SU-DHL-6 (cell line): ENCODE results near the gene LPCAT3.

Experiments used
- H2AFZ ChIP-seq: fragments of 200-600 bp; sonication (generic); 2 replicates; pipeline ENCODE4 v1.6.1; 2014; ENCODE audit warnings: low read depth, mild to moderate bottlenecking, moderate library complexity, mixed read lengths, antibody characterized with exemption, low read length; ENCODE audit not compliant: severe bottlenecking
- H3F3A ChIP-seq: fragments of 200-600 bp; shearing (Covaris generic); 2 replicates; pipeline ENCODE4 v1.6.0; 2016; ENCODE audit warnings: antibody characterized with exemption, mild to moderate bottlenecking; ENCODE audit not compliant: insufficient read depth
- H3K27ac ChIP-seq: fragments of 200-600 bp; sonication (generic); 2 replicates; pipeline ENCODE4 v1.5.1; 2016; ENCODE audit warnings: low read depth, mild to moderate bottlenecking, low read length, moderate library complexity, mixed read lengths
- H3K27me3 ChIP-seq: fragments of 200-600 bp; sonication (generic), shearing (Covaris generic); 2 replicates; pipeline ENCODE4 v1.6.0; 2014; ENCODE audit warnings: mild to moderate bottlenecking, low read length
- H3K36me3 ChIP-seq: fragments of 200-600 bp; sonication (generic); 2 replicates; pipeline ENCODE4 v1.6.1; 2014; ENCODE audit warnings: mild to moderate bottlenecking, low read length, mixed read lengths
- H3K4me2 ChIP-seq: fragments of 300-600, 200-600 bp; shearing (Covaris generic), sonication (generic); 2 replicates; pipeline ENCODE4 v1.6.0; 2014; ENCODE audit warnings: low read length, low read depth, mild to moderate bottlenecking; ENCODE audit not compliant: poor library complexity, severe bottlenecking
- H3K4me3 ChIP-seq: fragments of 200-600 bp; sonication (generic); 2 replicates; pipeline ENCODE4 v1.5.1; 2014; ENCODE audit warnings: antibody characterized with exemption, low read length, mild to moderate bottlenecking, mixed read lengths; ENCODE audit not compliant: insufficient read depth, poor library complexity, severe bottlenecking
- H3K79me2 ChIP-seq: fragments of 200-600 bp; sonication (generic); 2 replicates; pipeline ENCODE4 v1.6.1; 2014; ENCODE audit warnings: mild to moderate bottlenecking, low read length, moderate library complexity; ENCODE audit not compliant: insufficient read depth
- H3K9ac ChIP-seq: fragments of 200-600 bp; sonication (generic); 2 replicates; pipeline ENCODE4 v1.7.0; 2014; ENCODE audit warnings: mild to moderate bottlenecking, low read length
- H3K9me2 ChIP-seq: fragments of 200-600 bp; sonication (generic); replicated peaks from 2 replicates; pipeline ENCODE4 v1.6.1; 2014; ENCODE audit warnings: low read length; ENCODE audit not compliant: insufficient read depth
- H3K9me3 ChIP-seq: fragments of 200-600 bp; sonication (generic); 2 replicates; pipeline ENCODE4 v1.6.1; 2014; ENCODE audit warnings: low read length, mixed read lengths; ENCODE audit not compliant: insufficient read depth
- H4K20me1 ChIP-seq: fragments of 200-600 bp; sonication (generic); 2 replicates; pipeline ENCODE4 v1.6.1; 2014; ENCODE audit warnings: low read depth, mild to moderate bottlenecking, antibody characterized with exemption, low read length, moderate library complexity, mixed read lengths
- CTCF ChIP-seq: fragments of 200-600 bp; sonication (generic); IDR thresholded peaks from one replicate; pipeline ENCODE4 v1.5.1; 2017; ENCODE audit warnings: antibody characterized with exemption, mild to moderate bottlenecking, low read length, moderate library complexity; ENCODE audit not compliant: insufficient read depth, poor library complexity, severe bottlenecking
- EZH2phosphoT487 ChIP-seq: fragments of 200-600 bp; sonication (generic), shearing (Covaris generic); conservative IDR thresholded peaks from 2 replicates; pipeline ENCODE4 v1.6.1; 2018; ENCODE audit warnings: mild to moderate bottlenecking, antibody characterized with exemption, low read length, moderate library complexity, mixed read lengths

Gene LPCAT3

GRCh38 chr12:6998715-6999451 lies 19.4 kb downstream of the LPCAT3 start:
- Histone ChIP-seq H3K27me3 (no peaks in the 10 kb centered on the region), H3K9ac (no peak overlapping the region), H3K79me2 (no peaks in the 10 kb centered on the region), H3K27ac (no peak overlapping the region), H3F3A (no peaks in the 10 kb centered on the region), H3K9me2 (no peaks in the 10 kb centered on the region), H3K4me3 (no peak overlapping the region), H3K9me3 (no peaks in the 10 kb centered on the region), H3K4me2 (no peak overlapping the region), H4K20me1 (no peaks in the 10 kb centered on the region), H3K36me3 (no peaks in the 10 kb centered on the region), H2AFZ (no peak overlapping the region)
- no peak for TF ChIP-seq CTCF

- Histone ChIP-seq H3F3A (peaks cover 5% of the 10 kb centered on the region), H3K9ac (no peak overlapping the region), H3K79me2 (no peaks in the 10 kb centered on the region), H3K9me3 (no peaks in the 10 kb centered on the region), H4K20me1 (no peaks in the 10 kb centered on the region; the same call in 1 of the 2 replicates), H3K27ac (no peak overlapping the region), H3K9me2 (no peaks in the 10 kb centered on the region), H3K27me3 (no peaks in the 10 kb centered on the region), H3K4me2 (no peak overlapping the region), H2AFZ (no peak overlapping the region), H3K36me3 (no peaks in the 10 kb centered on the region), H3K4me3 (no peak overlapping the region)
- TF ChIP-seq CTCF (no peak), EZH2phosphoT487 (no peak)
Measured at GRCh38 chr12:6996040-6996441, 22.2 kb downstream of the LPCAT3 start.

GRCh38 chr12:6987956-6988553 lies 30.2 kb downstream of the LPCAT3 start:
- Histone ChIP-seq H4K20me1 (no peaks in the 10 kb centered on the region; the same call in 1 of the 2 replicates), H3K9me3 (no peaks in the 10 kb centered on the region), H3K27ac (no peak overlapping the region), H3K9ac (no peak overlapping the region), H3K4me2 (no peak overlapping the region), H3F3A (peaks cover 8% of the 10 kb centered on the region), H3K9me2 (no peaks in the 10 kb centered on the region), H3K4me3 (no peak overlapping the region), H2AFZ (no peak overlapping the region), H3K36me3 (peaks cover 4% of the 10 kb centered on the region; the same call in 1 of the 2 replicates), H3K27me3 (no peaks in the 10 kb centered on the region), H3K79me2 (no peaks in the 10 kb centered on the region)
- TF ChIP-seq EZH2phosphoT487 (no peak), CTCF (no peak)
